H1 (cell line): ENCODE measurements around the gene DOHH. TPM values are rescaled to one million over a fixed set of nuclear protein-coding genes. Genes with fewer than 3 reads are reported as not detected.

Experiments
- CTCF ChIA-PET: fragments of 300-600 bp; sonication (Branson Sonifier 250); formaldehyde crosslinking; loops from one replicate; lab custom pipeline; 2021; ENCODE audit not compliant: partially characterized antibody; lab: Charles Lee
- POLR2A ChIA-PET: fragments of 300-600 bp; sonication (Branson Sonifier 250); formaldehyde crosslinking; loops from one replicate; lab custom pipeline; 2021; ENCODE audit warnings: inconsistent platforms; ENCODE audit not compliant: partially characterized antibody; lab: Charles Lee
- DNase-seq, 2 experiments: peaks; one replicate each; pipeline versions ENCODE4 v3.0.0 to v3.0.0-alpha.2; 2010 to 2022; ENCODE audit warnings: low spot score in 2 of 2, low read depth in 1 of 2, mixed read lengths in 1 of 2
- FAIRE-seq: peaks from 2 replicates; lab custom pipeline; 2011; peaks lifted over from hg19 to GRCh38; lab: Jason Lieb, UNC
- H2AFZ ChIP-seq: 2 replicates; pipeline ENCODE4 v1.8.1; 2012; ENCODE audit warnings: low read length, inconsistent platforms
- H2AK5ac ChIP-seq: 2 replicates; pipeline ENCODE4 v1.6.1; 2013; ENCODE audit warnings: low read depth, low read length
- H2BK120ac ChIP-seq: replicated peaks from 2 replicates; pipeline ENCODE3; 2013; ENCODE audit warnings: low read depth, low read length, inconsistent platforms
- H2BK12ac ChIP-seq: 2 replicates; pipeline ENCODE4 v1.6.1; 2013; ENCODE audit warnings: low read depth, low read length
- H2BK15ac ChIP-seq: 2 replicates; pipeline ENCODE4 v1.6.1; 2013; ENCODE audit warnings: low read length
- H2BK20ac ChIP-seq: 2 replicates; pipeline ENCODE4 v1.6.1; 2013; ENCODE audit warnings: low read length
- H2BK5ac ChIP-seq: 2 replicates; pipeline ENCODE4 v1.6.1; 2013; ENCODE audit warnings: low read depth, low read length
- H3K14ac ChIP-seq: 2 replicates; pipeline ENCODE4 v1.6.1; 2013; ENCODE audit warnings: inconsistent platforms; ENCODE audit not compliant: insufficient read length
- H3K18ac ChIP-seq: 2 replicates; pipeline ENCODE4 v1.6.1; 2013; ENCODE audit warnings: low read length; ENCODE audit errors: extremely low read depth
- H3K23ac ChIP-seq: 2 replicates; pipeline ENCODE4 v1.6.1; 2013; ENCODE audit warnings: inconsistent platforms; ENCODE audit not compliant: insufficient read length
- H3K23me2 ChIP-seq: 2 replicates; pipeline ENCODE4 v1.6.1; 2013; ENCODE audit warnings: low read depth, low read length
- H3K27ac ChIP-seq: 2 replicates; pipeline ENCODE4 v1.6.1; 2011; ENCODE audit warnings: low read depth, low read length, inconsistent platforms
- H3K27me3 ChIP-seq, 4 experiments: replicated peaks in 1 of 4; 1 replicate in 1 of 4; 2 replicates in 3 of 4; pipeline versions ENCODE4 v1.6.1 to v1.8.1; 2011 to 2013; ENCODE audit warnings: low read length in 3 of 4, mild to moderate bottlenecking in 3 of 4, inconsistent platforms in 2 of 4, mixed read lengths in 2 of 4, moderate library complexity in 1 of 4; ENCODE audit not compliant: control insufficient read depth in 3 of 4, insufficient read depth in 3 of 4; ENCODE audit errors: extremely low read depth in 1 of 4
- H3K36me3 ChIP-seq, 4 experiments: 2 replicates each; pipeline versions ENCODE4 v1.6.1 to v1.8.1; 2011 to 2013; ENCODE audit warnings: mild to moderate bottlenecking in 4 of 4, low read length in 3 of 4, moderate library complexity in 2 of 4, control low read depth in 1 of 4, inconsistent platforms in 1 of 4; ENCODE audit not compliant: insufficient read depth in 4 of 4, control insufficient read depth in 2 of 4
- H3K4ac ChIP-seq: replicated peaks from 2 replicates; pipeline ENCODE3; 2013; ENCODE audit warnings: low read length, low read depth, mixed read lengths, inconsistent platforms; ENCODE audit not compliant: insufficient read length
- H3K4me1 ChIP-seq, 4 experiments: replicated peaks in 1 of 4; 1 replicate in 1 of 4; 2 replicates in 3 of 4; pipeline versions ENCODE4 v1.6.1 to v1.8.1; 2011 to 2013; ENCODE audit warnings: low read length in 3 of 4, inconsistent platforms in 2 of 4, mixed read lengths in 1 of 4; ENCODE audit not compliant: insufficient read depth in 4 of 4, control insufficient read depth in 3 of 4
- H3K4me2 ChIP-seq, 2 experiments: 2 replicates each; pipeline versions ENCODE4 v1.6.1 to v1.8.1; 2011 to 2013; ENCODE audit warnings: low read depth in 2 of 2, low read length in 2 of 2, control low read depth in 1 of 2, inconsistent platforms in 1 of 2, mild to moderate bottlenecking in 1 of 2; ENCODE audit not compliant: insufficient read depth in 1 of 2
- H3K4me3 ChIP-seq, 4 experiments: fragments of 200-600, 300-600 bp in 1 of 4; sonication (generic), shearing (Covaris generic), sonication (Bioruptor Twin) in 1 of 4; 2 replicates each; pipeline versions ENCODE4 v1.5.1 to v1.8.1; 2011 to 2016; ENCODE audit warnings: low read length in 4 of 4, low read depth in 3 of 4, control low read depth in 2 of 4, inconsistent platforms in 2 of 4, mild to moderate bottlenecking in 2 of 4, mixed read lengths in 1 of 4, moderate library complexity in 1 of 4; ENCODE audit not compliant: insufficient read depth in 2 of 4; ENCODE audit errors: extremely low read depth in 1 of 4
- H3K56ac ChIP-seq: replicated peaks from 2 replicates; pipeline ENCODE3; 2013; ENCODE audit warnings: low read depth, mild to moderate bottlenecking, mixed read lengths, low read length, inconsistent platforms; ENCODE audit not compliant: insufficient read length
- H3K79me1 ChIP-seq: 2 replicates; pipeline ENCODE4 v1.6.1; 2013; ENCODE audit warnings: low read depth, low read length, control low read depth
- H3K79me2 ChIP-seq, 2 experiments: 2 replicates each; pipeline versions ENCODE4 v1.6.1 to v1.8.1; 2012 to 2013; ENCODE audit warnings: low read length in 2 of 2, mild to moderate bottlenecking in 2 of 2, inconsistent platforms in 1 of 2; ENCODE audit not compliant: insufficient read depth in 2 of 2, control insufficient read depth in 1 of 2
- H3K9ac ChIP-seq, 4 experiments: replicated peaks in 1 of 4; 1 replicate in 1 of 4; 2 replicates in 3 of 4; pipeline versions ENCODE4 v1.6.1 to v1.8.1; 2011 to 2013; ENCODE audit warnings: low read depth in 3 of 4, low read length in 3 of 4, control low read depth in 2 of 4, mild to moderate bottlenecking in 2 of 4, moderate library complexity in 2 of 4, inconsistent platforms in 1 of 4; ENCODE audit errors: extremely low read depth in 1 of 4
- H3K9me3 ChIP-seq, 2 experiments: 2 replicates each; pipeline versions ENCODE4 v1.6.1 to v1.8.1; 2012 to 2013; ENCODE audit warnings: mild to moderate bottlenecking in 2 of 2, moderate library complexity in 2 of 2, control low read depth in 1 of 2, inconsistent platforms in 1 of 2, low read depth in 1 of 2, low read length in 1 of 2, mixed read lengths in 1 of 2; ENCODE audit not compliant: insufficient read depth in 2 of 2
- H4K20me1 ChIP-seq, 2 experiments: replicated peaks in 1 of 2; 2 replicates each; pipeline versions ENCODE3 to v1.8.1; 2011 to 2013; ENCODE audit warnings: inconsistent platforms in 2 of 2, low read length in 2 of 2, mild to moderate bottlenecking in 1 of 2; ENCODE audit not compliant: insufficient read depth in 2 of 2, control insufficient read depth in 1 of 2
- H4K5ac ChIP-seq: 2 replicates; pipeline ENCODE4 v1.6.1; 2013; ENCODE audit warnings: low read length, low read depth, mixed read lengths, inconsistent platforms; ENCODE audit not compliant: insufficient read length
- H4K8ac ChIP-seq: 2 replicates; pipeline ENCODE4 v1.8.0; 2013; ENCODE audit warnings: mild to moderate bottlenecking, moderate library complexity, low read length, inconsistent platforms; ENCODE audit not compliant: insufficient read depth; ENCODE audit errors: extremely low read depth
- H4K91ac ChIP-seq: replicated peaks from 2 replicates; pipeline ENCODE3; 2013; ENCODE audit warnings: low read length, mixed read lengths, inconsistent platforms; ENCODE audit not compliant: insufficient read length
- BACH1 ChIP-seq: IDR thresholded peaks from 2 replicates; pipeline ENCODE4 v1.6.1; 2012; ENCODE audit warnings: low read length, improper control_type of control experiment
- CREB1 ChIP-seq: IDR thresholded peaks from 2 replicates; pipeline ENCODE4 v1.6.1; 2012; ENCODE audit warnings: inconsistent platforms
- CTCF ChIP-seq, 3 experiments: IDR thresholded peaks; 1 replicate in 2 of 3; 2 replicates in 1 of 3; pipeline versions ENCODE4 v1.5.1 to v1.6.1; 2011; ENCODE audit warnings: low read length in 3 of 3, mild to moderate bottlenecking in 3 of 3, inconsistent platforms in 2 of 3, low read depth in 1 of 3, moderate library complexity in 1 of 3; ENCODE audit not compliant: insufficient read depth in 1 of 3; ENCODE audit errors: control extremely low read depth in 1 of 3
- GTF2F1 ChIP-seq: IDR thresholded peaks from 2 replicates; pipeline ENCODE4 v1.6.1; 2012; ENCODE audit warnings: low read depth, low read length, improper control_type of control experiment, borderline replicate concordance
- KDM1A ChIP-seq: fragments of 200-600, 300-600 bp; sonication (generic); IDR thresholded peaks from 2 replicates; pipeline ENCODE4 v1.7.1; 2016; ENCODE audit warnings: mild to moderate bottlenecking, low read length, borderline replicate concordance
- NANOG ChIP-seq: IDR thresholded peaks from 2 replicates; pipeline ENCODE4 v1.6.1; 2011; ENCODE audit warnings: low read length, low read depth, mild to moderate bottlenecking, inconsistent platforms; ENCODE audit not compliant: insufficient read depth, poor library complexity, severe bottlenecking
- RFX5 ChIP-seq: IDR thresholded peaks from 2 replicates; pipeline ENCODE4 v1.6.1; 2011; ENCODE audit warnings: low read depth, low read length, improper control_type of control experiment, borderline replicate concordance
- SAP30 ChIP-seq: fragments of 300-600 bp; sonication (generic); IDR thresholded peaks from 2 replicates; pipeline ENCODE4 v1.7.1; 2012; ENCODE audit warnings: low read length, moderate library complexity, mild to moderate bottlenecking, inconsistent platforms; ENCODE audit not compliant: insufficient read depth, insufficient replicate concordance
- SRF ChIP-seq: IDR thresholded peaks from 2 replicates; pipeline ENCODE4 v1.6.1; 2011; ENCODE audit warnings: mild to moderate bottlenecking, low read depth, low read length, moderate library complexity
- WGBS, 2 experiments: shearing (Covaris generic) in 1 of 2; methylation state at CpG; one replicate each; pipeline versions ENCODE4 v1.1.6 to v1.1.7; 2013 to 2015; ENCODE audit warnings: low lambda C conversion rate in 2 of 2, mixed read lengths in 2 of 2, inconsistent platforms in 1 of 2, low coverage in 1 of 2, missing lambda C conversion rate in 1 of 2; ENCODE audit not compliant: insufficient replicate concordance in 2 of 2, insufficient coverage in 1 of 2, insufficient read length in 1 of 2; ENCODE audit errors: extremely low coverage in 1 of 2, missing lambda C conversion rate in 1 of 2; 5-methylcytosine and 5-hydroxymethylcytosine counted together
- polyA plus RNA-seq, 7 experiments: library from polyadenylated mRNA; depleted of rRNA in 3 of 7; stranded (reverse) in 5 of 7; unstranded in 2 of 7; fragments of >200 nt in 5 of 7; fragments of 200-250 nt in 2 of 7; gene quantifications; 1 replicate in 5 of 7; 2 replicates in 1 of 7; 4 replicates in 1 of 7; pipeline versions ENCODE4 v1.2.1 to v1.2.3, GENCODE V29; 2011 to 2013; ENCODE audit warnings: missing spikeins in 2 of 7, mixed read lengths in 2 of 7
- total RNA-seq: library from RNA; stranded (reverse); fragmentation: NEBNext Ultra II Directional; extraction: Animal tissue kit (Norgen Biotek cat#: 25700); gene quantifications from 2 replicates; pipeline ENCODE4 v1.2.1, GENCODE V29; 2021
- TF ChIP-seq, protein P1 (sequence below): IDR thresholded peaks from 2 replicates; pipeline ENCODE4 v1.6.1; 2012; ENCODE audit warnings: inconsistent platforms

The DOHH gene
- total and polyA plus RNA-seq, 2 of the 8 experiments (the other 6 are each of a cell fraction or from before 2014, with no cell fraction given) = 7.3 to 17.7 TPM

DNA sequence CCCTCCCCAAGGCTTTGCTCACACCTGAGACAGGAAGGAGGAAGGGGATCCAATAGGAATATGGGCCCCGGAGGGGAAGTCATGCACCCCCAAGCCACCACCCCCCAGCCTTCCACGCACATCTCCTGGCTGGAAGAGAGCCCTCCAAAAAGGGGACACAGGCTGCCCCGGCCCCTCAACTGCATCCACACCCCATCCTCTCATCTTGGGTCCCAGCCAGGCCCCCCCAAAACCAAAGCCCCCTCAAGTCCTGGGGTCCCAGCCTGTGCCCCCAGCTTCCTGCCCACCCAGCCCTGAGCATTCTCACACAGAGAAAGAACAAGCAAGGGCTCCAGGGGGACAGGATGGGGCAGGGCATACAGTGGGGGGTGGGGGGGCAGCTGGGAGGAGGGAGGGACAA is 32.3 kb downstream of the DOHH start:
- Histone ChIP-seq H2BK12ac (no peak overlapping the region), H2BK120ac (no peak overlapping the region), H3K23ac (no peak overlapping the region), H3K4me2 (no peak overlapping the region), H3K27ac (no peak overlapping the region), H2BK5ac (no peak overlapping the region), H4K91ac (no peak overlapping the region), H4K20me1 (no peaks in the 10 kb centered on the region), H4K5ac (no peak overlapping the region), H3K36me3 (no peaks in the 10 kb centered on the region; a peak in 1 of 8 replicates), H3K4me3 (no peak overlapping the region), H3K14ac (no peak overlapping the region), H2BK20ac (no peak overlapping the region), H4K8ac (no peak overlapping the region), H3K18ac (no peak overlapping the region), H3K9me3 (peaks cover 6 to 10% of the 10 kb centered on the region in 2 experiments; a peak in 3 of 4 replicates), H3K4ac (no peak overlapping the region), H3K79me1 (no peaks in the 10 kb centered on the region), H3K23me2 (peaks cover 5% of the 10 kb centered on the region; the same call in 1 of the 2 replicates), H3K79me2 (no peaks in the 10 kb centered on the region), H3K4me1 (peaks cover 0 to 3% (median 1%) of the 10 kb centered on the region in 4 experiments; a peak in 4 of 7 replicates), H3K56ac (no peak overlapping the region), H2AFZ (no peak overlapping the region), H2BK15ac (no peak overlapping the region), H3K27me3 (peaks cover 10 to 42% (median 31%) of the 10 kb centered on the region in 4 experiments), H3K9ac (no peak overlapping the region), H2AK5ac (no peak overlapping the region)
- ChIA-PET CTCF (interaction anchor here (3.5 to 6.8 kb wide), 5 partner anchors 15 to 141 kb away, joined by 17 to 97 read pairs (median 27); partner anchors contain the start of genes SMIM24 and SMIM44), POLR2A (no interaction called here)
- no peak for DNase-seq
- no peak for FAIRE-seq
- WGBS, 2 experiments = 80% methylated on average over 1 of the region's 3 CpGs; no CpG with 5 or more reads in 1 of the 2 experiments
- no peak for TF ChIP-seq BACH1
- TF ChIP-seq NANOG = no peak
- TF ChIP-seq KDM1A = no peak
- TF ChIP-seq RFX5 = no peak
- TF ChIP-seq GTF2F1 = no peak
- TF ChIP-seq, protein P1, sequence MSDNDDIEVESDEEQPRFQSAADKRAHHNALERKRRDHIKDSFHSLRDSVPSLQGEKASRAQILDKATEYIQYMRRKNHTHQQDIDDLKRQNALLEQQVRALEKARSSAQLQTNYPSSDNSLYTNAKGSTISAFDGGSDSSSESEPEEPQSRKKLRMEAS = no peak
- TF ChIP-seq CREB1 = no peak
- no peak for TF ChIP-seq SRF
- TF ChIP-seq SAP30 = no peak
- TF ChIP-seq CTCF (IDR thresholded peaks at IDR 0.05; ENCODE audit: control extremely low read depth in 1 of 3, insufficient read depth in 1 of 3, low read depth in 1 of 3, low read length in 3 of 3) = no peak
